Ishikawa (cell line): ENCODE data around the gene FOXC2.

ENCODE experiments used
- CEBPB ChIP-seq: IDR thresholded peaks from 2 replicates; pipeline ENCODE4 v1.6.1; 2012
- CREB1 ChIP-seq: IDR thresholded peaks from 2 replicates; pipeline ENCODE4 v1.6.1; 2012; ENCODE audit warnings: low read depth
- EGR1 ChIP-seq: IDR thresholded peaks from 2 replicates; pipeline ENCODE4 v1.6.1; 2012
- EP300 ChIP-seq: IDR thresholded peaks from 2 replicates; pipeline ENCODE4 v1.6.1; 2012; ENCODE audit warnings: borderline replicate concordance
- FOXM1 ChIP-seq: IDR thresholded peaks from 2 replicates; pipeline ENCODE4 v1.6.1; 2012; ENCODE audit warnings: low read depth, borderline replicate concordance
- NFIC ChIP-seq: IDR thresholded peaks from 2 replicates; pipeline ENCODE4 v1.6.1; 2012
- RAD21 ChIP-seq: IDR thresholded peaks from 2 replicates; pipeline ENCODE4 v1.6.1; 2012; ENCODE audit warnings: low read depth
- TAF1 ChIP-seq: IDR thresholded peaks from 2 replicates; pipeline ENCODE4 v1.6.1; 2012; ENCODE audit warnings: low read depth, mild to moderate bottlenecking
- TCF12 ChIP-seq: IDR thresholded peaks from 2 replicates; pipeline ENCODE4 v1.6.1; 2012; ENCODE audit warnings: low read depth
- TEAD4 ChIP-seq: IDR thresholded peaks from 2 replicates; pipeline ENCODE4 v1.6.1; 2012
- YY1 ChIP-seq: IDR thresholded peaks from 2 replicates; pipeline ENCODE4 v1.6.1; 2012; ENCODE audit warnings: low read depth
- ZBTB7A ChIP-seq: IDR thresholded peaks from 2 replicates; pipeline ENCODE4 v1.6.1; 2012; ENCODE audit warnings: low read depth
- TF ChIP-seq, protein P1 (sequence below): IDR thresholded peaks from 2 replicates; pipeline ENCODE4 v1.6.1; 2012
- TF ChIP-seq, protein P2 (sequence below): IDR thresholded peaks from 2 replicates; pipeline ENCODE4 v1.6.1; 2012; ENCODE audit warnings: low read depth, mild to moderate bottlenecking
- TF ChIP-seq, protein P3 (sequence below): IDR thresholded peaks from 2 replicates; pipeline ENCODE4 v1.6.1; 2012

Gene FOXC2

DNA sequence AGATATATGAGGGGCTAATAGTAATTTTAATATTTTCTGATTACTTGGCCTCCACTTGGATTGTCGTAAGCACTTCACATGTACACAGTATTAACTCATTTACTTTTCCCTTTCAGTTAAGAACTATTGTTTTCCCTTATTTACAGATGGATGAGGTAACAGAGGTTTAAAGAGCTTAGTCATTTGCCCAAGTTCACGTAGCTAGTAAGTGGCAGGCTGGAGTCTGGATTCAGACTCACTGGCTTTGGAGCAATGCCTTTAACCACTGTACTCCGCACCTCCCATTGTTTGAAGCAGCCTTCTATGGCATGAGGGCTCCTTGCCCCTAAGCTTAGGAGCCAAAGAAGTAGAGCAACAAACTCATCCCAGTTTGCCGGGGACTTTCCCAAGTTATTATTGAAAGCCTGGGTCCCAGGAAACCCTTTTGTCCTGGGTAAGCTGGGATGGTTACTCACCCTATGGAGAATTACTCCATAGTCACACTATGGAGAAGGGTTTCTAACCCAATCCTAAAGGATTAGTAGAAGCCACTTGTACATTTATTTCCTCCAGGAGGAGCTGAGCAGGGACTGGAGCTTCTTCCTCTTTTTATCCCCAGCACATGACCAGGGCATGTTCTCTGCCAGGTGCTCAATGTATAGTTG lies 24.0 kb downstream of the FOXC2 start:
- TF ChIP-seq, protein P1, sequence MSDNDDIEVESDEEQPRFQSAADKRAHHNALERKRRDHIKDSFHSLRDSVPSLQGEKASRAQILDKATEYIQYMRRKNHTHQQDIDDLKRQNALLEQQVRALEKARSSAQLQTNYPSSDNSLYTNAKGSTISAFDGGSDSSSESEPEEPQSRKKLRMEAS, result no peak
- TF ChIP-seq RAD21, result no peak
- TF ChIP-seq EGR1, result no peak
- TF ChIP-seq, protein P2, sequence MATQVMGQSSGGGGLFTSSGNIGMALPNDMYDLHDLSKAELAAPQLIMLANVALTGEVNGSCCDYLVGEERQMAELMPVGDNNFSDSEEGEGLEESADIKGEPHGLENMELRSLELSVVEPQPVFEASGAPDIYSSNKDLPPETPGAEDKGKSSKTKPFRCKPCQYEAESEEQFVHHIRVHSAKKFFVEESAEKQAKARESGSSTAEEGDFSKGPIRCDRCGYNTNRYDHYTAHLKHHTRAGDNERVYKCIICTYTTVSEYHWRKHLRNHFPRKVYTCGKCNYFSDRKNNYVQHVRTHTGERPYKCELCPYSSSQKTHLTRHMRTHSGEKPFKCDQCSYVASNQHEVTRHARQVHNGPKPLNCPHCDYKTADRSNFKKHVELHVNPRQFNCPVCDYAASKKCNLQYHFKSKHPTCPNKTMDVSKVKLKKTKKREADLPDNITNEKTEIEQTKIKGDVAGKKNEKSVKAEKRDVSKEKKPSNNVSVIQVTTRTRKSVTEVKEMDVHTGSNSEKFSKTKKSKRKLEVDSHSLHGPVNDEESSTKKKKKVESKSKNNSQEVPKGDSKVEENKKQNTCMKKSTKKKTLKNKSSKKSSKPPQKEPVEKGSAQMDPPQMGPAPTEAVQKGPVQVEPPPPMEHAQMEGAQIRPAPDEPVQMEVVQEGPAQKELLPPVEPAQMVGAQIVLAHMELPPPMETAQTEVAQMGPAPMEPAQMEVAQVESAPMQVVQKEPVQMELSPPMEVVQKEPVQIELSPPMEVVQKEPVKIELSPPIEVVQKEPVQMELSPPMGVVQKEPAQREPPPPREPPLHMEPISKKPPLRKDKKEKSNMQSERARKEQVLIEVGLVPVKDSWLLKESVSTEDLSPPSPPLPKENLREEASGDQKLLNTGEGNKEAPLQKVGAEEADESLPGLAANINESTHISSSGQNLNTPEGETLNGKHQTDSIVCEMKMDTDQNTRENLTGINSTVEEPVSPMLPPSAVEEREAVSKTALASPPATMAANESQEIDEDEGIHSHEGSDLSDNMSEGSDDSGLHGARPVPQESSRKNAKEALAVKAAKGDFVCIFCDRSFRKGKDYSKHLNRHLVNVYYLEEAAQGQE, result no peak
- no peak for TF ChIP-seq CREB1
- no peak for TF ChIP-seq TAF1
- TF ChIP-seq FOXM1, result no peak
- no peak for TF ChIP-seq EP300
- no peak for TF ChIP-seq CEBPB

DNA sequence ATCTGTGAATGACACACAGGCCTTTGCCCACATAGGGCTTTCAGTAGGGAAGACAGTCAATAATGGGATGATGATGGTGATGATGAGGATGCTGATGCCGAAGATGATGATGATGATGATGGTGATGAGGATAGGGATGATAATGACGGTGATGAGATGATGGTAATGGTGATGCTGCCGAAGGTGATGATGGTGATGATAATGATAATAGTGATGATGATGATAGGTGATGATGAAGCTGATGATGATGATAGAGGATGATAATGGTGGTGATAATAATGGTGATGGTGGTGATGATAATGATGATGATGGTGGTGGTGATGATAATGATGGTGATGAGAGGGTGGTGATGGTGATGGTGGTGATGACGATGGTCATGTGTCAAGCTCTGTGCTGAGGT lies 24.6 kb downstream of the FOXC2 start:
- no peak for TF ChIP-seq CREB1
- no peak for TF ChIP-seq EP300
- no peak for TF ChIP-seq ZBTB7A
- TF ChIP-seq NFIC, result no peak
- no peak for TF ChIP-seq TCF12
- TF ChIP-seq RAD21, result no peak
- TF ChIP-seq YY1, result no peak
- TF ChIP-seq, protein P1, result no peak
- no peak for TF ChIP-seq CEBPB
- TF ChIP-seq TAF1, result no peak

DNA sequence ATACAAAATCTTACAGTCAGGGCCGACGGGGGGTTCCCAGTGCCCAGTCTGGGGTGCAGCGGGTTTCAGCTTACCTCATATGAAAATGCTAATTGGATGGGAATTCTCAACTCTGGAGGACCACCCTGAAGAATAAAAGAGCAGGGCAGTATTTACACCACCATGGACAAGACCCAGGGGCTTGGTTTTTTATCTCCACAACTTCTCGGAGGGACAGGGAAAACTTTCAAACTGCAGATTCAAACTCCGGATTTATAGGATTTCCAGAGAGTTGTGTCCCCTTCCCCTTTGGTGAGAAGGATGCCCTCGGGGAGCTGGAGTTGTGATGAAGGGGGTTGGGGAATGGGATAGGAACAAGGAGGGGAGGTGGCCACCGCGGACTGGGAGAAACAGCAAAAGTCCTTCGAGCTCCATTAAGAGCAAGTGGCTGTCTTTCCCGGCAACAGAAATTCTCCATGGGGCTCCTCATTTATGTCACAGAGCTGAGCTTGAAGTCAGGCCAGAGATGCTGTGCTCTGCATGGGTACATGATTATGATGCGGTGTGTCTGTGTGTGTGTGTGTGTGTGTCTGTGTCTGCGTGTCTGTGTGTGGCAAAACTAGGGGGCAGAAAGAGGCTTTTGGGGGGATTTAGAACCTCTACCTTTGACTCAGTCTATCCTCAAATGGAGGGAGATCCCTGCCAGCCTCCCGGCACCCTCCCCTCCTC lies 27.4 kb downstream of the FOXC2 start:
- TF ChIP-seq, protein P3, sequence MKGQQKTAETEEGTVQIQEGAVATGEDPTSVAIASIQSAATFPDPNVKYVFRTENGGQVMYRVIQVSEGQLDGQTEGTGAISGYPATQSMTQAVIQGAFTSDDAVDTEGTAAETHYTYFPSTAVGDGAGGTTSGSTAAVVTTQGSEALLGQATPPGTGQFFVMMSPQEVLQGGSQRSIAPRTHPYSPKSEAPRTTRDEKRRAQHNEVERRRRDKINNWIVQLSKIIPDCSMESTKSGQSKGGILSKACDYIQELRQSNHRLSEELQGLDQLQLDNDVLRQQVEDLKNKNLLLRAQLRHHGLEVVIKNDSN, result no peak
- TF ChIP-seq TCF12 (no peak), YY1 (no peak), RAD21 (no peak), TAF1 (no peak), CREB1 (no peak), EP300 (no peak), FOXM1 (no peak), NFIC (no peak), EGR1 (no peak), CEBPB (no peak), TEAD4 (no peak), ZBTB7A (no peak)
- TF ChIP-seq, protein P2, result no peak
- TF ChIP-seq, protein P1, result no peak

DNA sequence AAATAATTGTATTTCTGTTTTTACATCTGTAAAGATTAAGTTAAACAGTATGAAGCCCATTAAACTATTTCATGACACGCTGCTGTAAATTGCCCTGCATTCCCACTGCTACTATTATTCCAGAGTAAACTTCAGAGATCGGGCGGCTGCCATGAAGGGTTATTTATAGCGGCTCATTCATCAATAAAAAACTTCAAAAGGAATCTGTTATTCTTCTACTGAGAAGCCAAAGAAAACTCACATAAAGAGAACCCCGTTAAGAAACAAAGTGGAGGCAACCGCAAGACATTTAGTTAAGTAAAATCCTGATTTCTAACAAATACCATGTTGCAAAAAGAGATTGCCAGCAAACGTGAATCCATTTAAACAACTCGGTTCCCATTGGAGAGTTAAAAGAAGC lies 28.1 kb downstream of the FOXC2 start:
- TF ChIP-seq CREB1 (no peak), EGR1 (no peak), NFIC (no peak), TCF12 (no peak), TAF1 (no peak), TEAD4 (no peak), EP300 (no peak), CEBPB (no peak)
- TF ChIP-seq, protein P3, result no peak
- TF ChIP-seq, protein P2, result no peak
